HEK293 (cell line): ENCODE measurements around the gene UHRF1.

Experiments used
- BCL6B ChIP-seq: fragments of 450-650 bp; formaldehyde crosslinking; IDR thresholded peaks from 2 replicates; pipeline ENCODE4 v1.5.1; 2017; ENCODE audit warnings: missing biosample characterization, missing genetic modification characterization
- GFI1B ChIP-seq: fragments of 450-650 bp; formaldehyde crosslinking; IDR thresholded peaks from 2 replicates; pipeline ENCODE4 v1.5.1; 2016; ENCODE audit warnings: missing biosample characterization, missing genetic modification characterization
- HIC1 ChIP-seq: fragments of 450-650 bp; formaldehyde crosslinking; IDR thresholded peaks from 2 replicates; pipeline ENCODE4 v1.5.1; 2016; ENCODE audit warnings: missing biosample characterization, missing genetic modification characterization
- HOXD13 ChIP-seq: sonication (generic); formaldehyde crosslinking; IDR thresholded peaks from 2 replicates; pipeline ENCODE4 v1.8.0; 2022; ENCODE audit warnings: missing genetic modification reagents, borderline replicate concordance
- REPIN1 ChIP-seq: fragments of 450-650 bp; formaldehyde crosslinking; IDR thresholded peaks from 2 replicates; pipeline ENCODE4 v1.5.1; 2017; ENCODE audit warnings: missing biosample characterization, missing genetic modification characterization, low read depth
- REST ChIP-seq: fragments of 450-650 bp; formaldehyde crosslinking; IDR thresholded peaks from 2 replicates; pipeline ENCODE4 v1.5.1; 2016; ENCODE audit warnings: missing biosample characterization, missing genetic modification characterization
- SCRT1 ChIP-seq: fragments of 450-650 bp; formaldehyde crosslinking; IDR thresholded peaks from 2 replicates; pipeline ENCODE4 v1.5.1; 2016; ENCODE audit warnings: missing biosample characterization, missing genetic modification characterization, borderline replicate concordance
- SETDB1 ChIP-seq: IDR thresholded peaks from one replicate; pipeline ENCODE4 v1.6.1; 2017; ENCODE audit warnings: mild to moderate bottlenecking, low read length, moderate library complexity, mixed read lengths; ENCODE audit not compliant: insufficient read length
- SP3 ChIP-seq: fragments of 450-650 bp; formaldehyde crosslinking; IDR thresholded peaks from 2 replicates; pipeline ENCODE4 v1.5.1; 2016; ENCODE audit warnings: missing biosample characterization, missing genetic modification characterization
- ZBTB1 ChIP-seq: fragments of 450-650 bp; formaldehyde crosslinking; IDR thresholded peaks from 2 replicates; pipeline ENCODE4 v1.5.1; 2016; ENCODE audit warnings: missing biosample characterization, missing genetic modification characterization
- ZBTB26 ChIP-seq: fragments of 450-650 bp; formaldehyde crosslinking; optimal IDR thresholded peaks from 2 replicates; pipeline ENCODE3; 2016; ENCODE audit warnings: missing biosample characterization, mild to moderate bottlenecking, missing genetic modification characterization
- ZBTB48 ChIP-seq: fragments of 450-650 bp; formaldehyde crosslinking; IDR thresholded peaks from 2 replicates; pipeline ENCODE4 v1.5.1; 2016; ENCODE audit warnings: missing biosample characterization, missing genetic modification characterization
- ZBTB7A ChIP-seq: fragments of 450-650 bp; formaldehyde crosslinking; IDR thresholded peaks from 2 replicates; pipeline ENCODE4 v1.5.1; 2016; ENCODE audit warnings: low read depth, missing biosample characterization, missing genetic modification characterization
- ZNF114 ChIP-seq: fragments of 450-650 bp; formaldehyde crosslinking; IDR thresholded peaks from 2 replicates; pipeline ENCODE4 v1.5.0; 2017; ENCODE audit warnings: missing biosample characterization, missing genetic modification characterization
- ZNF274 ChIP-seq, 2 experiments: fragments of 200-500 bp in 1 of 2; fragments of 450-650 bp in 1 of 2; sonication (Bioruptor generic) in 1 of 2; formaldehyde crosslinking in 1 of 2; IDR thresholded peaks; 2 replicates each; pipeline versions ENCODE4 v1.5.1 to v1.6.1; 2014 to 2016; ENCODE audit warnings: borderline replicate concordance in 1 of 2, inconsistent platforms in 1 of 2, low read length in 1 of 2, missing biosample characterization in 1 of 2, missing genetic modification characterization in 1 of 2
- ZNF362 ChIP-seq: fragments of 450-650 bp; formaldehyde crosslinking; IDR thresholded peaks from 2 replicates; pipeline ENCODE4 v1.5.1; 2016; ENCODE audit warnings: missing biosample characterization, missing genetic modification characterization
- ZNF366 ChIP-seq: fragments of 450-650 bp; formaldehyde crosslinking; conservative IDR thresholded peaks from 2 replicates; pipeline ENCODE4 v1.5.1; 2016; ENCODE audit warnings: missing biosample characterization, missing genetic modification characterization
- ZNF404 ChIP-seq: fragments of 450-650 bp; formaldehyde crosslinking; IDR thresholded peaks from 2 replicates; pipeline ENCODE4 v1.5.1; 2017; ENCODE audit warnings: missing biosample characterization, missing genetic modification characterization
- ZNF501 ChIP-seq: fragments of 450-650 bp; formaldehyde crosslinking; IDR thresholded peaks from 2 replicates; pipeline ENCODE4 v1.5.1; 2016; ENCODE audit warnings: missing biosample characterization, missing genetic modification characterization
- ZNF530 ChIP-seq: fragments of 450-650 bp; formaldehyde crosslinking; IDR thresholded peaks from 2 replicates; pipeline ENCODE4 v1.5.1; 2016; ENCODE audit warnings: low read depth, missing biosample characterization, missing genetic modification characterization
- ZNF585B ChIP-seq: fragments of 450-650 bp; formaldehyde crosslinking; IDR thresholded peaks from 2 replicates; pipeline ENCODE4 v1.5.1; 2016; ENCODE audit warnings: missing biosample characterization, missing genetic modification characterization
- ZNF629 ChIP-seq: fragments of 450-650 bp; formaldehyde crosslinking; IDR thresholded peaks from 2 replicates; pipeline ENCODE4 v1.5.1; 2017; ENCODE audit warnings: missing biosample characterization, missing genetic modification characterization
- ZNF645 ChIP-seq: fragments of 450-650 bp; formaldehyde crosslinking; IDR thresholded peaks from 2 replicates; pipeline ENCODE4; 2016; ENCODE audit warnings: missing biosample characterization, missing genetic modification characterization
- ZNF658 ChIP-seq: fragments of 450-650 bp; formaldehyde crosslinking; IDR thresholded peaks from 2 replicates; pipeline ENCODE4; 2016; ENCODE audit warnings: missing biosample characterization, missing genetic modification characterization
- ZNF777 ChIP-seq: fragments of 450-650 bp; formaldehyde crosslinking; IDR thresholded peaks from 2 replicates; pipeline ENCODE4 v1.5.1; 2017; ENCODE audit warnings: missing biosample characterization, missing genetic modification characterization, borderline replicate concordance
- ZNF785 ChIP-seq: fragments of 450-650 bp; formaldehyde crosslinking; IDR thresholded peaks from 2 replicates; pipeline ENCODE4 v1.5.1; 2016; ENCODE audit warnings: missing biosample characterization, missing genetic modification characterization
- ZSCAN16 ChIP-seq: fragments of 450-650 bp; formaldehyde crosslinking; IDR thresholded peaks from 2 replicates; pipeline ENCODE4 v1.5.1; 2016; ENCODE audit warnings: missing biosample characterization, missing genetic modification characterization
- ZSCAN30 ChIP-seq: fragments of 450-650 bp; IDR thresholded peaks from 2 replicates; pipeline ENCODE4 v1.5.1; 2018; ENCODE audit warnings: missing biosample characterization, mild to moderate bottlenecking, missing genetic modification characterization, moderate library complexity

Gene UHRF1

GRCh38 chr19:4909156-4909896 is at the start of gene UHRF1 (continued):
- no peak for TF ChIP-seq ZNF274 (IDR thresholded peaks at IDR 0.05; ENCODE audit: low read length)
- TF ChIP-seq ZNF274 (tag by site-specific recombination; IDR thresholded peaks at IDR 0.05; ENCODE audit: borderline replicate concordance), result no peak
- peak; percentile 46; the same call in 1 of the 2 replicates for TF ChIP-seq REPIN1 (tag by site-specific recombination)
- peak; percentile 80 for TF ChIP-seq HIC1
- no peak for TF ChIP-seq ZNF362 (tag by site-specific recombination)
- no peak for TF ChIP-seq SCRT1
- TF ChIP-seq ZSCAN16 (tag by site-specific recombination), result 0 out of 2 replicates have a peak, but pooled peaks have one; percentile 21
- TF ChIP-seq ZNF585B (tag by site-specific recombination), result no peak
- no peak for TF ChIP-seq ZNF404
- no peak; the same call in 1 of the 2 replicates for TF ChIP-seq ZNF629 (tag by site-specific recombination)
- peak; percentile 78 for TF ChIP-seq ZBTB26 (tag by site-specific recombination)
- TF ChIP-seq ZSCAN30 (tag by site-specific recombination), result no peak; the same call in none of the 2 replicates
- peak; percentile 67; the same call in 1 of the 2 replicates for TF ChIP-seq HOXD13 (CRISPR knock-in tag)
- TF ChIP-seq ZBTB48 (tag by site-specific recombination), result no peak; the same call in 1 of the 2 replicates
- TF ChIP-seq REST (tag by site-specific recombination), result peak; percentile 37; the same call in 1 of the 2 replicates
- TF ChIP-seq ZNF501 (tag by site-specific recombination), result no peak
- peak; percentile 67; the same call in 1 of the 2 replicates for TF ChIP-seq ZBTB1 (tag by site-specific recombination)
- no peak for TF ChIP-seq ZNF645 (tag by site-specific recombination)
- TF ChIP-seq ZNF777 (tag by site-specific recombination), result 0 out of 2 replicates have a peak, but pooled peaks have one; percentile 34
- TF ChIP-seq ZNF530 (tag by site-specific recombination), result no peak
- no peak for TF ChIP-seq ZNF658 (tag by site-specific recombination)
- TF ChIP-seq ZBTB7A (tag by site-specific recombination), result no peak
- TF ChIP-seq SP3 (tag by site-specific recombination), result peak; percentile 88
- TF ChIP-seq ZNF785 (tag by site-specific recombination), result 0 out of 2 replicates have a peak, but pooled peaks have one; percentile 32
- no peak for TF ChIP-seq SETDB1
- no peak for TF ChIP-seq BCL6B
- TF ChIP-seq GFI1B (tag by site-specific recombination), result peak; percentile 61
- no peak for TF ChIP-seq ZNF366 (tag by site-specific recombination)
- TF ChIP-seq ZNF114 (tag by site-specific recombination), result no peak
